Smooth muscle cell (in vitro differentiated cells): ENCODE data around the gene MUC6. TPM values are rescaled to one million over a fixed set of nuclear protein-coding genes. Genes with fewer than 3 reads are reported as not detected.

Source experiments
- DNase-seq: peaks from one replicate; lab custom pipeline; 2025; ENCODE audit not compliant: unreplicated experiment; lab: John Stamatoyannopoulos, UW
- H2AFZ ChIP-seq: fragments of 200-600 bp; sonication (generic); 2 replicates; pipeline ENCODE4 v1.6.0; 2016; ENCODE audit warnings: antibody characterized with exemption, low read depth, mild to moderate bottlenecking
- H3F3A ChIP-seq: fragments of 200-600 bp; sonication (generic); 2 replicates; pipeline ENCODE4 v1.6.0; 2017; ENCODE audit warnings: antibody characterized with exemption, low read depth
- H3K27ac ChIP-seq: fragments of 200-600 bp; sonication (generic); 2 replicates; pipeline ENCODE4 v1.5.1; 2016; ENCODE audit warnings: low read depth, mild to moderate bottlenecking
- H3K27me3 ChIP-seq: fragments of 200-600 bp; sonication (generic); 2 replicates; pipeline ENCODE4 v1.6.1; 2016; ENCODE audit warnings: low read depth, mild to moderate bottlenecking
- H3K36me3 ChIP-seq: fragments of 200-600 bp; sonication (generic); 2 replicates; pipeline ENCODE4 v1.5.1; 2016; ENCODE audit warnings: low read depth
- H3K4me1 ChIP-seq: fragments of 200-600 bp; sonication (generic); 2 replicates; pipeline ENCODE4 v1.5.1; 2016; ENCODE audit warnings: low read depth
- H3K4me2 ChIP-seq: fragments of 200-600 bp; sonication (generic); 2 replicates; pipeline ENCODE4 v1.6.0; 2016; ENCODE audit warnings: mild to moderate bottlenecking
- H3K4me3 ChIP-seq: fragments of 200-600 bp; sonication (generic); 2 replicates; pipeline ENCODE4 v1.5.1; 2016; ENCODE audit warnings: mild to moderate bottlenecking
- H3K79me2 ChIP-seq: fragments of 200-600 bp; sonication (generic); 2 replicates; pipeline ENCODE4 v1.6.0; 2016; ENCODE audit warnings: low read depth, mild to moderate bottlenecking
- H3K9ac ChIP-seq: fragments of 200-600 bp; sonication (generic); 2 replicates; pipeline ENCODE4 v1.6.0; 2016; ENCODE audit warnings: low read depth
- H3K9me3 ChIP-seq: fragments of 200-600 bp; sonication (generic); replicated peaks from 2 replicates; pipeline ENCODE4 v1.5.1; 2016; ENCODE audit warnings: low read depth
- H4K20me1 ChIP-seq: fragments of 200-600 bp; sonication (generic); 2 replicates; pipeline ENCODE4 v1.6.0; 2016; ENCODE audit warnings: low read depth
- WGBS: methylation state at CpG from one replicate; pipeline ENCODE4 v1.1.7; 2016; ENCODE audit warnings: low lambda C conversion rate; 5-methylcytosine and 5-hydroxymethylcytosine counted together
- polyA plus RNA-seq: library from polyadenylated mRNA; unstranded; fragments of >200 nt; fragmentation: Nextera tagmentation; extraction: Ambion mirVana; gene quantifications from 2 replicates; pipeline ENCODE4 v1.2.1, GENCODE V29; 2016
- total RNA-seq: library from RNA; depleted of rRNA; stranded (reverse); fragments of >200 nt; gene quantifications from 2 replicates; pipeline ENCODE4 v1.2.3, GENCODE V29; 2014
- TF ChIP-seq, protein P1 (sequence below): fragments of 200-600 bp; sonication (generic); IDR thresholded peaks from 2 replicates; pipeline ENCODE4 v1.5.1; 2017; ENCODE audit warnings: borderline replicate concordance, mild to moderate bottlenecking, antibody characterized with exemption; ENCODE audit not compliant: insufficient read depth, poor library complexity, severe bottlenecking

The MUC6 gene
- total and polyA plus RNA-seq, 2 experiments from 2014 or later = not detected

DNA sequence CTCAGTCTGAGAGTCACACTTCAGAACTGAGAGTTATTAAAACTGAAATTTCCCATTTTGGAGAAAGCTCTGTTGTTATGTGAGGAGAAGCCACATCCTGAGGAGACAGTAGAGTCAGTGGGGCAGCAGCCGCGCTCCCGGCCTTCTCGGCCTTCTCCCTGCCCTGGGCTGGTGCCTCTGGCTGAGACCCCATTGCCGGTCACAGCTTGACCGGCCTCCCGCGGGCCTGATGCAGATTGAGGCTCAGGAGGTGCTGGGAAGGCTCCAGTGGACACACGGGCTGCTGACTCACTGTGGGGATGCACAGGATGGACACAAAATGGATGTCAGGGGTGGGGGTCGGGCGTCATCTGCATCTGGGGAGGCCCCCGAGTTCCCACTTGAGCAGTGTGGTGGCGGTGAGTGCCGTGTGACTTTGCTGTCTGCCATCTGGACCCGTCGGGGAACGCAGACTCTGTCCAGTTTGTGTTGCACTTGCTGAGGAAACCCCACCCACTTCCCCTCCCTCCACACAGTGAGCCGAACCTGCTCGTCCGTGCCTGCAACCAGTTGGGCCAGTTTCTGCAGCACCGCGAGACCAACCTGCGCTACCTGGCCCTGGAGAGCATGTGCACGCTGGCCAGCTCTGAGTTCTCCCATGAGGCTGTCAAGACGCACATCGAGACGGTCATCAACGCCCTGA lies 50.1 kb downstream of the MUC6 start:
- 80% methylated on average over 28 of the region's 28 CpGs for WGBS
- peaks cover 47% of the 10 kb centered on the region for H4K20me1 ChIP-seq

GRCh38 chr11:985848-986247 lies 50.7 kb downstream of the MUC6 start:
- H3K36me3 ChIP-seq = no peaks in the 10 kb centered on the region
- H3K4me1 ChIP-seq = no peaks in the 10 kb centered on the region
- no peak overlapping the region for H3K27ac ChIP-seq
- no peak for DNase-seq
- no peak overlapping the region for H3K4me2 ChIP-seq
- H3K4me3 ChIP-seq = no peak overlapping the region
- no peaks in the 10 kb centered on the region for H3F3A ChIP-seq
- TF ChIP-seq, protein P1, sequence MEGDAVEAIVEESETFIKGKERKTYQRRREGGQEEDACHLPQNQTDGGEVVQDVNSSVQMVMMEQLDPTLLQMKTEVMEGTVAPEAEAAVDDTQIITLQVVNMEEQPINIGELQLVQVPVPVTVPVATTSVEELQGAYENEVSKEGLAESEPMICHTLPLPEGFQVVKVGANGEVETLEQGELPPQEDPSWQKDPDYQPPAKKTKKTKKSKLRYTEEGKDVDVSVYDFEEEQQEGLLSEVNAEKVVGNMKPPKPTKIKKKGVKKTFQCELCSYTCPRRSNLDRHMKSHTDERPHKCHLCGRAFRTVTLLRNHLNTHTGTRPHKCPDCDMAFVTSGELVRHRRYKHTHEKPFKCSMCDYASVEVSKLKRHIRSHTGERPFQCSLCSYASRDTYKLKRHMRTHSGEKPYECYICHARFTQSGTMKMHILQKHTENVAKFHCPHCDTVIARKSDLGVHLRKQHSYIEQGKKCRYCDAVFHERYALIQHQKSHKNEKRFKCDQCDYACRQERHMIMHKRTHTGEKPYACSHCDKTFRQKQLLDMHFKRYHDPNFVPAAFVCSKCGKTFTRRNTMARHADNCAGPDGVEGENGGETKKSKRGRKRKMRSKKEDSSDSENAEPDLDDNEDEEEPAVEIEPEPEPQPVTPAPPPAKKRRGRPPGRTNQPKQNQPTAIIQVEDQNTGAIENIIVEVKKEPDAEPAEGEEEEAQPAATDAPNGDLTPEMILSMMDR = no peak
- H2AFZ ChIP-seq = no peak overlapping the region
- H4K20me1 ChIP-seq = peaks cover 46% of the 10 kb centered on the region
- H3K79me2 ChIP-seq = peaks cover 9% of the 10 kb centered on the region
- no peaks in the 10 kb centered on the region for H3K27me3 ChIP-seq
- no peaks in the 10 kb centered on the region for H3K9me3 ChIP-seq
- WGBS = 98% methylated on average over 20 of the region's 20 CpGs
- no peak overlapping the region for H3K9ac ChIP-seq

More for the DNA sequence above, 50.1 kb downstream of the MUC6 start:
- H3K79me2 ChIP-seq = peaks cover 9% of the 10 kb centered on the region
- TF ChIP-seq, protein P1 = no peak
- H3K36me3 ChIP-seq = no peaks in the 10 kb centered on the region
- H3F3A ChIP-seq = no peaks in the 10 kb centered on the region
- no peaks in the 10 kb centered on the region for H3K9me3 ChIP-seq
- no peaks in the 10 kb centered on the region for H3K27me3 ChIP-seq
- no peaks in the 10 kb centered on the region for H3K4me1 ChIP-seq
- H3K27ac ChIP-seq = no peak overlapping the region
- H3K4me3 ChIP-seq = no peak overlapping the region
- H3K9ac ChIP-seq = no peak overlapping the region
- no peak overlapping the region for H3K4me2 ChIP-seq
- DNase-seq = no peak
- H2AFZ ChIP-seq = no peak overlapping the region

DNA sequence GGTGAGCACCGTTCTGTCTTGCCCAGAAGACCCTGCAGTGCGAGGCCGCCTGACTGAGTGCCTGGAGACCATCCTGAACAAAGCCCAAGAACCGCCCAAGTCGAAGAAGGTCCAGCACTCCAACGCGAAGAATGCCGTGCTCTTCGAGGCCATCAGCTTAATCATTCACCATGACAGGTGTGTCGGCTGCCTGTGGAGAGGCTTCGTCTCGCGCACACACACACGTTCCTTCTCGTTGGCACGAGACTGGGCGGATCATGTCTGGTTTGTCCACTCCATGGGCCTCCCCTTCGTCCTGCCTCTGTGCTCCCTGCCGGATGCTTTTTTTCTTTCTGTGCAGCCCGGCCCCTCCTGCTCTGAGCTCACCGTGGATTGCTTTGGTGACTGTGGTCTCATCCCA lies 51.1 kb downstream of the MUC6 start:
- Histone ChIP-seq H3F3A (no peaks in the 10 kb centered on the region), H3K9ac (no peak overlapping the region), H3K27ac (no peak overlapping the region), H2AFZ (no peak overlapping the region), H3K9me3 (no peaks in the 10 kb centered on the region), H3K27me3 (no peaks in the 10 kb centered on the region), H4K20me1 (peaks cover 46% of the 10 kb centered on the region), H3K4me1 (no peaks in the 10 kb centered on the region), H3K36me3 (no peaks in the 10 kb centered on the region), H3K79me2 (peaks cover 9% of the 10 kb centered on the region), H3K4me2 (no peak overlapping the region), H3K4me3 (no peak overlapping the region)
- TF ChIP-seq, protein P1 = no peak
- 96% methylated on average over 21 of the region's 21 CpGs for WGBS
- DNase-seq = no peak

DNA sequence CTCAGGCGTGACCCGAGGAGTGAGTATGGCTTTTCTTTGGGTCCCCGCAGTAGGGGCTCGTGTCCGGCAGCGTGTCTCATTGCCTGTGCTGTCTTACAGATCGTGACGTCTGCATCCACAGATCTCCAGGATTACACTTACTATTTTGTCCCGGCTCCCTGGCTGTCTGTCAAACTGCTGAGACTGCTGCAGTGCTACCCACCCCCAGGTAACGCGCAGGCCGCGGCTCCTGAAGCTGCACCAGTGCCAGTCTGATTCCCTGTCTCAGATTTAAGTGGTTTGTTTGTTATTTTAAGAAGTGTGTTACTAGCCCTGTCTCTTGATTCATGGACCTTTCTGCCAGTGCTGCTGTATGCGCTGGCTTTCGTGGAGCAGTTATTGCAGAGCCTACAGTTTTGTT lies 52.0 kb downstream of the MUC6 start:
- no peak for DNase-seq
- H3K4me3 ChIP-seq = no peak overlapping the region
- no peak overlapping the region for H3K27ac ChIP-seq
- no peak overlapping the region for H2AFZ ChIP-seq
- H4K20me1 ChIP-seq = peaks cover 38% of the 10 kb centered on the region
- no peaks in the 10 kb centered on the region for H3K27me3 ChIP-seq
- peaks cover 9% of the 10 kb centered on the region for H3K79me2 ChIP-seq
- TF ChIP-seq, protein P1 = no peak
- H3K4me2 ChIP-seq = no peak overlapping the region
- no peaks in the 10 kb centered on the region for H3K4me1 ChIP-seq
- no peaks in the 10 kb centered on the region for H3F3A ChIP-seq
- 97% methylated on average over 15 of the region's 15 CpGs for WGBS
- H3K9ac ChIP-seq = no peak overlapping the region
- no peaks in the 10 kb centered on the region for H3K36me3 ChIP-seq
- H3K9me3 ChIP-seq = no peaks in the 10 kb centered on the region
